Endothelial cell (in vitro differentiated cells): ENCODE results near the gene MCM3. TPM values are rescaled to one million over a fixed set of nuclear protein-coding genes. Genes with fewer than 3 reads are reported as not detected.

Source experiments
- DNase-seq: peaks from one replicate; pipeline ENCODE4 v3.0.0; 2021; ENCODE audit warnings: low spot score
- H3K27ac Mint-ChIP-seq: one replicate; pipeline ENCODE4 v1.8.0; 2021; ENCODE audit warnings: mixed read lengths, inconsistent platforms; ENCODE audit not compliant: unreplicated experiment
- H3K27me3 Mint-ChIP-seq: one replicate; pipeline ENCODE4 v1.8.0; 2021; ENCODE audit warnings: mild to moderate bottlenecking, moderate library complexity, mixed read lengths, inconsistent platforms; ENCODE audit not compliant: unreplicated experiment
- H3K36me3 Mint-ChIP-seq: one replicate; pipeline ENCODE4 v1.8.0; 2021; ENCODE audit warnings: mild to moderate bottlenecking, low read depth, mixed read lengths, inconsistent platforms; ENCODE audit not compliant: unreplicated experiment
- H3K4me1 Mint-ChIP-seq: one replicate; pipeline ENCODE4 v1.8.0; 2021; ENCODE audit warnings: mild to moderate bottlenecking, mixed read lengths, inconsistent platforms; ENCODE audit not compliant: unreplicated experiment
- H3K4me3 Mint-ChIP-seq: one replicate; pipeline ENCODE4 v1.8.0; 2021; ENCODE audit warnings: mild to moderate bottlenecking, mixed read lengths, inconsistent platforms; ENCODE audit not compliant: unreplicated experiment
- H3K9me3 Mint-ChIP-seq: one replicate; pipeline ENCODE4 v1.8.0; 2021; ENCODE audit warnings: mixed read lengths, inconsistent platforms; ENCODE audit not compliant: unreplicated experiment
- CTCF ChIP-seq: fragments of 200-600 bp; sonication (generic); IDR thresholded peaks from one replicate; pipeline ENCODE4 v1.5.0; 2021; ENCODE audit warnings: antibody characterized with exemption; ENCODE audit not compliant: unreplicated experiment
- total RNA-seq: library from RNA; stranded (reverse); fragmentation: NEBNext Ultra II Directional; extraction: Animal tissue kit (Norgen Biotek cat#: 25700); gene quantifications from one replicate; pipeline ENCODE4 v1.2.1, GENCODE V29; 2021; ENCODE audit not compliant: unreplicated experiment

Gene MCM3
- total RNA-seq, 1 donor from 2014 or later = 50.0 TPM

- Mint-ChIP-seq H3K27me3 (no peaks in the 10 kb centered on the region), H3K36me3 (no peaks in the 10 kb centered on the region), H3K27ac (no peak overlapping the region), H3K4me1 (no peaks in the 10 kb centered on the region), H3K4me3 (no peak overlapping the region), H3K9me3 (no peaks in the 10 kb centered on the region)
- no peak for TF ChIP-seq CTCF
- no peak for DNase-seq
These were observed 67.5 kb downstream of the MCM3 start for GRCh38 chr6:52216932-52217575.

GRCh38 chr6:52215787-52216186 lies 68.8 kb downstream of the MCM3 start:
- no peaks in the 10 kb centered on the region for H3K27me3 Mint-ChIP-seq

More at GRCh38 chr6:52215787-52216186, 68.8 kb downstream of the MCM3 start:
- no peak overlapping the region for H3K4me3 Mint-ChIP-seq
- no peaks in the 10 kb centered on the region for H3K9me3 Mint-ChIP-seq
- H3K27ac Mint-ChIP-seq = no peak overlapping the region
- no peak for DNase-seq
- TF ChIP-seq CTCF = no peak
- H3K4me1 Mint-ChIP-seq = no peaks in the 10 kb centered on the region
- no peaks in the 10 kb centered on the region for H3K36me3 Mint-ChIP-seq

Other genes starting within 250 kb of the MCM3 start
- 0.03 TPM for gene PKHD1, start 197.1 kb downstream of the MCM3 start, total RNA-seq
- gene IL17A, start 98.4 kb downstream of the MCM3 start, total RNA-seq = not detected
- gene IL17F, start 40.2 kb downstream of the MCM3 start, total RNA-seq = not detected
- 7.5 TPM for gene PAQR8, start 77.4 kb upstream of the MCM3 start, total RNA-seq
- 29.0 TPM for gene EFHC1, start 135.6 kb upstream of the MCM3 start, total RNA-seq